Large intestine (tissue), 3 donors: ENCODE measurements around the gene L3MBTL4. TPM values are rescaled to one million over a fixed set of nuclear protein-coding genes. Genes with fewer than 3 reads are reported as not detected.

Source experiments
- DNase-seq, 2 donors: peaks; one replicate each; pipeline versions ENCODE4 v3.0.0 to v3.0.0-alpha.2; 2013
- H3K27ac ChIP-seq: one replicate; pipeline ENCODE4 v1.5.1; 2013; ENCODE audit warnings: low read length
- H3K27me3 ChIP-seq: 2 replicates; pipeline ENCODE4 v1.6.1; 2013; ENCODE audit warnings: low read length; ENCODE audit not compliant: control insufficient read depth, insufficient read depth
- H3K36me3 ChIP-seq: 2 replicates; pipeline ENCODE4 v1.6.1; 2013; ENCODE audit warnings: low read length; ENCODE audit not compliant: control insufficient read depth, insufficient read depth
- H3K4me1 ChIP-seq: one replicate; pipeline ENCODE4 v1.6.1; 2013; ENCODE audit warnings: low read length; ENCODE audit not compliant: control insufficient read depth, insufficient read depth
- H3K4me3 ChIP-seq: one replicate; pipeline ENCODE4 v1.5.1; 2013; ENCODE audit warnings: low read length
- H3K9me3 ChIP-seq: one replicate; pipeline ENCODE4 v1.6.1; 2013; ENCODE audit warnings: mild to moderate bottlenecking, low read depth, low read length, moderate library complexity; ENCODE audit not compliant: control insufficient read depth
- WGBS: methylation state at CpG from one replicate; pipeline ENCODE4 v1.1.5; 2013; ENCODE audit warnings: low lambda C conversion rate; ENCODE audit not compliant: insufficient coverage; 5-methylcytosine and 5-hydroxymethylcytosine counted together
- polyA plus RNA-seq: library from polyadenylated mRNA; unstranded; fragments of 120-200 nt; gene quantifications from one replicate; pipeline ENCODE4 v1.2.1, GENCODE V29; 2013

Gene L3MBTL4
- polyA plus RNA-seq, 1 donor, result 4.0 TPM

GRCh38 chr18:6119761-6120160, 294.9 kb downstream of the L3MBTL4 start:
- no CpG with 5 or more reads among the region's 1 CpG for WGBS
- no peaks in the 10 kb centered on the region for H3K36me3 ChIP-seq
- H3K9me3 ChIP-seq, result no peaks in the 10 kb centered on the region
- no peak overlapping the region for H3K27ac ChIP-seq
- no peaks in the 10 kb centered on the region for H3K27me3 ChIP-seq
- H3K4me3 ChIP-seq, result no peak overlapping the region
- no peak for DNase-seq
- no peaks in the 10 kb centered on the region for H3K4me1 ChIP-seq

GRCh38 chr18:6118080-6118479, 296.6 kb downstream of the L3MBTL4 start:
- Histone ChIP-seq H3K27me3 (no peaks in the 10 kb centered on the region), H3K9me3 (no peaks in the 10 kb centered on the region), H3K4me1 (no peaks in the 10 kb centered on the region), H3K36me3 (no peaks in the 10 kb centered on the region), H3K4me3 (no peak overlapping the region), H3K27ac (no peak overlapping the region)
- no peak for DNase-seq
- WGBS, result 50% methylated on average over 1 of the region's 2 CpGs

GRCh38 chr18:6115710-6116109, 299.0 kb downstream of the L3MBTL4 start:
- H3K36me3 ChIP-seq, result no peaks in the 10 kb centered on the region
- no peak overlapping the region for H3K27ac ChIP-seq
- no peaks in the 10 kb centered on the region for H3K9me3 ChIP-seq
- WGBS, result no CpG with 5 or more reads among the region's 4 CpGs
- no peak for DNase-seq
- no peaks in the 10 kb centered on the region for H3K4me1 ChIP-seq
- H3K27me3 ChIP-seq, result no peaks in the 10 kb centered on the region
- H3K4me3 ChIP-seq, result no peak overlapping the region

GRCh38 chr18:6113650-6114049, 301.1 kb downstream of the L3MBTL4 start:
- H3K27ac ChIP-seq, result no peak overlapping the region

GRCh38 chr18:6111726-6112125, 303.0 kb downstream of the L3MBTL4 start:
- Histone ChIP-seq H3K36me3 (no peaks in the 10 kb centered on the region), H3K4me1 (no peaks in the 10 kb centered on the region), H3K4me3 (no peak overlapping the region), H3K9me3 (no peaks in the 10 kb centered on the region), H3K27ac (no peak overlapping the region), H3K27me3 (no peaks in the 10 kb centered on the region)
- 85% methylated on average over 2 of the region's 3 CpGs for WGBS
- DNase-seq, result no peak

More at GRCh38 chr18:6113650-6114049, 301.1 kb downstream of the L3MBTL4 start:
- Histone ChIP-seq H3K4me1 (no peaks in the 10 kb centered on the region), H3K4me3 (no peak overlapping the region), H3K36me3 (no peaks in the 10 kb centered on the region), H3K27me3 (no peaks in the 10 kb centered on the region), H3K9me3 (no peaks in the 10 kb centered on the region)
- DNase-seq, result no peak
- WGBS, result no CpG with 5 or more reads among the region's 2 CpGs

- WGBS, result no CpG with 5 or more reads among the region's 6 CpGs
- no peaks in the 10 kb centered on the region for H3K9me3 ChIP-seq
- H3K27me3 ChIP-seq, result no peaks in the 10 kb centered on the region
- H3K4me1 ChIP-seq, result no peaks in the 10 kb centered on the region
- no peak overlapping the region for H3K4me3 ChIP-seq
- no peak overlapping the region for H3K27ac ChIP-seq
- H3K36me3 ChIP-seq, result no peaks in the 10 kb centered on the region
- DNase-seq, result no peak
Measured at GRCh38 chr18:6109743-6110142, 305.0 kb downstream of the L3MBTL4 start.

GRCh38 chr18:6107794-6108193, 306.9 kb downstream of the L3MBTL4 start:
- H3K27me3 ChIP-seq, result no peaks in the 10 kb centered on the region
- H3K4me1 ChIP-seq, result no peaks in the 10 kb centered on the region
- WGBS, result 60% methylated on average over 1 of the region's 6 CpGs
- H3K9me3 ChIP-seq, result no peaks in the 10 kb centered on the region
- no peak overlapping the region for H3K27ac ChIP-seq
- no peaks in the 10 kb centered on the region for H3K36me3 ChIP-seq
- no peak overlapping the region for H3K4me3 ChIP-seq
- DNase-seq, result no peak

- H3K27me3 ChIP-seq, result no peaks in the 10 kb centered on the region
- H3K4me3 ChIP-seq, result no peak overlapping the region
- no peaks in the 10 kb centered on the region for H3K4me1 ChIP-seq
- no CpG with 5 or more reads among the region's 1 CpG for WGBS
- DNase-seq, result no peak
- no peaks in the 10 kb centered on the region for H3K9me3 ChIP-seq
- no peaks in the 10 kb centered on the region for H3K36me3 ChIP-seq
- H3K27ac ChIP-seq, result no peak overlapping the region
Measured at GRCh38 chr18:6106091-6106685, 308.5 kb downstream of the L3MBTL4 start.

- H3K27me3 ChIP-seq, result no peaks in the 10 kb centered on the region
- H3K36me3 ChIP-seq, result no peaks in the 10 kb centered on the region
- WGBS, result no CpG with 5 or more reads among the region's 3 CpGs
- DNase-seq, result peak in 1 of 2 donors; percentile 6
- no peak overlapping the region for H3K27ac ChIP-seq
- H3K4me3 ChIP-seq, result no peak overlapping the region
- H3K9me3 ChIP-seq, result no peaks in the 10 kb centered on the region
- H3K4me1 ChIP-seq, result no peaks in the 10 kb centered on the region
Measured at GRCh38 chr18:6103741-6104140, 311.0 kb downstream of the L3MBTL4 start.

GRCh38 chr18:6096730-6097129, 318.0 kb downstream of the L3MBTL4 start:
- Histone ChIP-seq H3K27me3 (no peaks in the 10 kb centered on the region), H3K36me3 (no peaks in the 10 kb centered on the region), H3K4me3 (no peak overlapping the region), H3K27ac (no peak overlapping the region), H3K4me1 (no peaks in the 10 kb centered on the region), H3K9me3 (no peaks in the 10 kb centered on the region)
- no peak for DNase-seq

GRCh38 chr18:6088432-6088831, 326.3 kb downstream of the L3MBTL4 start:
- H3K9me3 ChIP-seq, result no peaks in the 10 kb centered on the region
- H3K4me1 ChIP-seq, result no peaks in the 10 kb centered on the region
- H3K36me3 ChIP-seq, result no peaks in the 10 kb centered on the region
- DNase-seq, result no peak
- no peak overlapping the region for H3K4me3 ChIP-seq
- H3K27ac ChIP-seq, result no peak overlapping the region
- WGBS, result no CpG with 5 or more reads among the region's 2 CpGs
- no peaks in the 10 kb centered on the region for H3K27me3 ChIP-seq
